ENCODE results near the gene GADD45A. TPM values are rescaled to one million over a fixed set of nuclear protein-coding genes. Genes with fewer than 3 reads are reported as not detected.

GADD45A gene
- total RNA-seq, 1 donor from 2014 or later, result 8.7 TPM

DNA sequence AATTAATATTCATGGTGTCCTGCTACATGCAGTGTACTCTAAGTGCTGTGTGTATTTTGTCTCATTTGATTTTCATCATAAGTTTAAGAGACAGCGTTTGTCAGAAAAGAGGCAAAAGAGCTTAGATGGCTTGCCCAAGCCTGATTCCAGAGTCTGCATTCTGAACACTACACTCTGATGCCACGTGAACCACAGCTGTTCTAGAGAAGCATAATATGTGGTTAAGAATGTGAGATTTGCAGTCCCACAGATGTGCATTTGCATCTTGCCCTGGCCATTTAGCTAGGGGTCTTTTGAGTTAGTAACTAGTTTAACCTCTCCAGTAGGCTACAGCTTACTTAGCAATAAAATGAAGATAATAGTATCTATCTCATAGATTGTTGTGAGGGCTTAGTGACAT is 9.2 kb upstream of the GADD45A start:
- Mint-ChIP-seq H3K4me3 (no peak overlapping the region), H3K4me1 (peaks cover 2% of the 10 kb centered on the region), H3K36me3 (ENCODE audit: low read depth) (no peaks in the 10 kb centered on the region), H3K27ac (no peak overlapping the region), H3K27me3 (peaks cover 7% of the 10 kb centered on the region), H3K9me3 (no peaks in the 10 kb centered on the region)
- no peak for ATAC-seq (ENCODE audit: low read depth)
- ChIA-PET CTCF (no interaction called here), POLR2A (no interaction called here)
- TF ChIP-seq, protein P1, sequence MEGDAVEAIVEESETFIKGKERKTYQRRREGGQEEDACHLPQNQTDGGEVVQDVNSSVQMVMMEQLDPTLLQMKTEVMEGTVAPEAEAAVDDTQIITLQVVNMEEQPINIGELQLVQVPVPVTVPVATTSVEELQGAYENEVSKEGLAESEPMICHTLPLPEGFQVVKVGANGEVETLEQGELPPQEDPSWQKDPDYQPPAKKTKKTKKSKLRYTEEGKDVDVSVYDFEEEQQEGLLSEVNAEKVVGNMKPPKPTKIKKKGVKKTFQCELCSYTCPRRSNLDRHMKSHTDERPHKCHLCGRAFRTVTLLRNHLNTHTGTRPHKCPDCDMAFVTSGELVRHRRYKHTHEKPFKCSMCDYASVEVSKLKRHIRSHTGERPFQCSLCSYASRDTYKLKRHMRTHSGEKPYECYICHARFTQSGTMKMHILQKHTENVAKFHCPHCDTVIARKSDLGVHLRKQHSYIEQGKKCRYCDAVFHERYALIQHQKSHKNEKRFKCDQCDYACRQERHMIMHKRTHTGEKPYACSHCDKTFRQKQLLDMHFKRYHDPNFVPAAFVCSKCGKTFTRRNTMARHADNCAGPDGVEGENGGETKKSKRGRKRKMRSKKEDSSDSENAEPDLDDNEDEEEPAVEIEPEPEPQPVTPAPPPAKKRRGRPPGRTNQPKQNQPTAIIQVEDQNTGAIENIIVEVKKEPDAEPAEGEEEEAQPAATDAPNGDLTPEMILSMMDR (IDR thresholded peaks at IDR 0.05), result no peak
- DNase-seq, result no peak
- intact Hi-C loops (cut with micrococcal nuclease), result no loop called here

DNA sequence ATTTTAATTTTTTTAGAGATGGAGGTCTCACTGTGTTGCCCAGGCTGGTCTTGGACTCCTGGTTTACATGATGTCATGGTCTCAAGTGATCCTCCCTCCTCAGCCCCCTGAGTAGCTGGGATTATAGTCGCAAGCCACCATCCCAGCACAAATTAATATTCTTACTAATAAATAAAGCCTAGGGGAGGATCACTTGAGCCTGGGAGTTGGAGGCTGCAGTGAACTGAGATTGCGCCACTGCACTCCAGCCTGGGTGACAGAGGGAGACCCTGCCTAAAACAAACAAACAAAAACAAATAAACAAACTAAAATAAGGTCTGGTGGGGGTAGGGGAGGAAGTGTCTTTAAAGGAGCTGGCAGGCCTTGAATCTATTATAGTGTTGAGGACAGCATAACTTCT is 8.7 kb upstream of the GADD45A start:
- CTCF ChIA-PET, result no interaction called here
- ATAC-seq (ENCODE audit: low read depth), result no peak
- intact Hi-C loops (cut with micrococcal nuclease), result no loop called here
- H3K36me3 Mint-ChIP-seq (ENCODE audit: low read depth), result no peaks in the 10 kb centered on the region
- POLR2A ChIA-PET, result interaction anchor here (0.6 kb wide), 1 partner anchor 9 kb away, joined by 4 read pairs; the partner anchor contains the start of gene GADD45A
- no peak for DNase-seq
- H3K27me3 Mint-ChIP-seq, result peaks cover 7% of the 10 kb centered on the region
- peaks cover 2% of the 10 kb centered on the region for H3K4me1 Mint-ChIP-seq
- H3K9me3 Mint-ChIP-seq, result no peaks in the 10 kb centered on the region
- H3K27ac Mint-ChIP-seq, result no peak overlapping the region
- no peak overlapping the region for H3K4me3 Mint-ChIP-seq
- TF ChIP-seq, protein P1 (IDR thresholded peaks at IDR 0.05), result no peak

DNA sequence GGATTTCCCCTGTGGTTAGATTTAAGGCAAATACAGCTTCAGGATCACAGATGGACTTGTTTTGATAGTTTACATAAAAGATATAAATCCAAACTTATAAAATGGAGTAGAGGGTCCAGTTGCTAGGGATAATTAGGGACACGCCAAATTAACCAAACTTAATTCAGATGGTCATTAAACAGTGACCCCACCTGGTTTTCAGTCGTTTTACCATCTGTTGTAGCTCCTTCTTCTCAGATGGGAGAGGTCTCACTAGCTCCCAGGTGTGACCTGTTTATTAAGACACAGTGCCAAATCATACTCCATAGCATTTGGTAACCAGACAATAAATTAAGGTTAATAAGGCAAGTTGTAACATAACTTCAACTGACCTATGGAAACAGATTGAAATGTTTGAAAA is 8.1 kb upstream of the GADD45A start:
- POLR2A ChIA-PET, result interaction anchor here (0.6 kb wide), 1 partner anchor 8 kb away, joined by 4 read pairs; the partner anchor contains the start of gene GADD45A
- CTCF ChIA-PET, result no interaction called here
- no peak overlapping the region for H3K27ac Mint-ChIP-seq

DNA sequence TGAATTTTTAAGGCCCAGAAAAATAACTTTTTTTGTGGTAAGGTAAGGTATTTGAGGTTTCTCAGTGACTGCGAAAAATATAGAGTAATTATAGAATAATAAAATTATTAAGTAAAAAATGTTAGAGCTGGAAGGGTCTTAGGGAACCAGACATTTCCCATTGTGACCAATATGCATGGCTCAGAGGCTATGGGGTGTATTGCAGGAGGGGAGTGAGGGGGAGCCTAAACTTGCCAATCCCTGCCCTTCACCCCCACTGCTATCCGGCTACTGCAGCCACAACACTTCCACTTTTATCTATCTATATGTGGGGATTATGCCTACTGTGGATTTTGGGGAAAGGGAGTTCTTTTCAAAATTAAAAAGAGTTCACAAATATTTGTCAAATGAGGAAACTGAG is 7.6 kb upstream of the GADD45A start:
- Mint-ChIP-seq H3K27me3 (peaks cover 7% of the 10 kb centered on the region), H3K9me3 (no peaks in the 10 kb centered on the region), H3K27ac (no peak overlapping the region), H3K36me3 (ENCODE audit: low read depth) (no peaks in the 10 kb centered on the region), H3K4me1 (peaks cover 2% of the 10 kb centered on the region), H3K4me3 (no peak overlapping the region)
- ATAC-seq (ENCODE audit: low read depth) (no peak), DNase-seq (no peak)
- TF ChIP-seq, protein P1 (IDR thresholded peaks at IDR 0.05), result no peak
- intact Hi-C loops (cut with micrococcal nuclease), result loop anchor here (1.0 kb wide), 1 partner anchor 8 kb away; the partner anchor contains the start of gene GADD45A
- ChIA-PET CTCF (no interaction called here), POLR2A (no interaction called here)

More for the DNA sequence above, 8.1 kb upstream of the GADD45A start:
- H3K36me3 Mint-ChIP-seq (ENCODE audit: low read depth), result no peaks in the 10 kb centered on the region
- ATAC-seq (ENCODE audit: low read depth) (no peak), DNase-seq (no peak)
- intact Hi-C loops (cut with micrococcal nuclease), result loop anchor here (1.0 kb wide), 1 partner anchor 8 kb away; the partner anchor contains the start of gene GADD45A
- H3K4me3 Mint-ChIP-seq, result no peak overlapping the region
- H3K9me3 Mint-ChIP-seq, result no peaks in the 10 kb centered on the region
- TF ChIP-seq, protein P1 (IDR thresholded peaks at IDR 0.05), result no peak
- peaks cover 2% of the 10 kb centered on the region for H3K4me1 Mint-ChIP-seq
- H3K27me3 Mint-ChIP-seq, result peaks cover 7% of the 10 kb centered on the region

DNA sequence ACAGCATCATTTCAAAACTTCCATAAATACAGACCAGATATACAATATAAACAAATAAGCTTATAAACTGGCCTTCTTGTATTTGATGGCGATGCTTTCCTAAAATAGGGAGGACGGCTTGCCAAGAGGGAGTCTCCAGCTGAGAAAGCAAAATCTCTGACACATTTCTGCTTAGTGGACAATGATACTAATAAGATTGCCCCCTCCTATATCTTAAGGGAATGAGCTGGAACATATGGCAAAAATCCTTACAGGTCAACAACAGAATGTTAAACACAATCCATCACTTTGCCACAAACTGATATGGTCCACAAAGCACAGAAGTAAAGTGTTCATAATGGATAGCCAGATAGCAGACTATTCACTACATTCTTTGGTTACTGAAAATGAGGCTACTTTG is 7.1 kb upstream of the GADD45A start:
- TF ChIP-seq, protein P1 (IDR thresholded peaks at IDR 0.05), result no peak
- H3K27me3 Mint-ChIP-seq, result peaks cover 5% of the 10 kb centered on the region
- H3K4me1 Mint-ChIP-seq, result peaks cover 8% of the 10 kb centered on the region
- H3K9me3 Mint-ChIP-seq, result no peaks in the 10 kb centered on the region
- CTCF ChIA-PET, result no interaction called here
- no peak for ATAC-seq (ENCODE audit: low read depth)
- H3K27ac Mint-ChIP-seq, result no peak overlapping the region
- POLR2A ChIA-PET, result no interaction called here
- intact Hi-C loops (cut with micrococcal nuclease), result loop anchor here (1.0 kb wide), 1 partner anchor 7 kb away; the partner anchor contains the start of gene GADD45A
- no peak for DNase-seq
- no peaks in the 10 kb centered on the region for H3K36me3 Mint-ChIP-seq (ENCODE audit: low read depth)
- H3K4me3 Mint-ChIP-seq, result no peak overlapping the region

All from activated B cell treated with CpG ODN at 0.5 μM for 24 hours (primary cell).